Activated CD4-positive, alpha-beta memory T cell treated with anti-CD3 and anti-CD28 coated beads, Interleukin-2, amount 10 ng/mL, durations not matched to agents 7 days and 5 days (primary cell): ENCODE data around the gene MAPK14. TPM values are rescaled to one million over a fixed set of nuclear protein-coding genes. Genes with fewer than 3 reads are reported as not detected.
"Not testable (repeated sequence)": the region's sequence is repeated elsewhere in the genome, so short reads cannot be mapped to it uniquely, and the experiment has no call there.

Source experiments
- CTCF ChIA-PET: fragments of 350-600 bp; sonication (Branson Sonifier 250); formaldehyde crosslinking; loops from one replicate; lab custom pipeline; 2021; ENCODE audit warnings: antibody characterized with exemption, inconsistent platforms; lab: Charles Lee
- POLR2A ChIA-PET: fragments of 350-600 bp; sonication (Branson Sonifier 250); formaldehyde crosslinking; loops from one replicate; lab custom pipeline; 2021; ENCODE audit warnings: antibody characterized with exemption; lab: Charles Lee
- DNase-seq: peaks from one replicate; pipeline ENCODE4 v3.0.0-alpha.2; 2020
- H3K27ac Mint-ChIP-seq: one replicate; pipeline ENCODE4 v1.8.0; 2021; ENCODE audit warnings: mild to moderate bottlenecking, mixed read lengths
- H3K27me3 Mint-ChIP-seq: one replicate; pipeline ENCODE4 v1.8.0; 2021; ENCODE audit warnings: mixed read lengths
- H3K36me3 Mint-ChIP-seq: one replicate; pipeline ENCODE4 v1.8.0; 2021; ENCODE audit warnings: low read depth, mixed read lengths
- H3K4me1 Mint-ChIP-seq: one replicate; pipeline ENCODE4 v1.8.0; 2021; ENCODE audit warnings: mixed read lengths
- H3K4me3 Mint-ChIP-seq: one replicate; pipeline ENCODE4 v1.8.0; 2021; ENCODE audit warnings: mild to moderate bottlenecking, mixed read lengths
- H3K9me3 Mint-ChIP-seq: one replicate; pipeline ENCODE4 v1.8.0; 2021; ENCODE audit warnings: mixed read lengths
- total RNA-seq, 2 experiments: library from RNA; stranded (reverse); gene quantifications; one replicate each; pipeline ENCODE4 v1.2.3, GENCODE V29; 2021

The MAPK14 gene
- total RNA-seq, 2 experiments from 2014 or later, result 71.4 to 72.2 TPM

GRCh38 chr6:36025260-36025931, 2.2 kb upstream of the MAPK14 start:
- Mint-ChIP-seq H3K27me3 (peaks cover 24% of the 10 kb centered on the region), H3K4me1 (peaks cover 21% of the 10 kb centered on the region), H3K9me3 (no peaks in the 10 kb centered on the region), H3K36me3 (peaks cover 13% of the 10 kb centered on the region), H3K27ac (no peak overlapping the region), H3K4me3 (no peak overlapping the region)
- ChIA-PET POLR2A (interaction anchor here (1.5 kb wide), 1 partner anchor 74 kb away, joined by 3 read pairs; no protein-coding TSS in a partner anchor), CTCF (interaction anchor here (0.7 to 7.0 kb wide), 6 partner anchors 69 to 335 kb away, joined by 3 to 142 read pairs (median 4); no protein-coding TSS in a partner anchor)
- no peak for DNase-seq

- Mint-ChIP-seq H3K4me1 (peaks cover 25% of the 10 kb centered on the region), H3K27me3 (peaks cover 24% of the 10 kb centered on the region), H3K9me3 (no peaks in the 10 kb centered on the region), H3K36me3 (peaks cover 16% of the 10 kb centered on the region), H3K4me3 (no peak overlapping the region), H3K27ac (no peak overlapping the region)
- CTCF ChIA-PET, result interaction anchor here (0.7 to 7.0 kb wide), 6 partner anchors 68 to 335 kb away, joined by 3 to 142 read pairs (median 4); no protein-coding TSS in a partner anchor
- no peak for DNase-seq
- POLR2A ChIA-PET, result interaction anchor here (1.5 to 4.8 kb wide), 4 partner anchors 74 to 96 kb away, joined by 3 to 95 read pairs (median 24); no protein-coding TSS in a partner anchor
Observed at GRCh38 chr6:36025932-36026327, 1.7 kb upstream of the MAPK14 start.

GRCh38 chr6:36028088-36028876, 674 bp downstream of the MAPK14 start:
- no peaks in the 10 kb centered on the region for H3K9me3 Mint-ChIP-seq
- H3K4me3 Mint-ChIP-seq, result peak overlapping the region; percentile 83
- peaks cover 24% of the 10 kb centered on the region for H3K27me3 Mint-ChIP-seq
- H3K36me3 Mint-ChIP-seq, result peaks cover 26% of the 10 kb centered on the region
- ChIA-PET POLR2A (interaction anchor here (0.6 to 4.8 kb wide), 50 partner anchors 10 to 1371 kb away, joined by 3 to 95 read pairs (median 5); partner anchors contain the start of genes ANKS1A, BRPF3, MAPK13 and SRPK1), CTCF (interaction anchor here (0.7 to 7.0 kb wide), 31 partner anchors 10 to 1139 kb away, joined by 3 to 142 read pairs (median 4); partner anchors contain the start of gene ANKS1A)
- peak; percentile 48 for DNase-seq
- H3K27ac Mint-ChIP-seq, result peak overlapping the region; percentile 84
- H3K4me1 Mint-ChIP-seq, result peaks cover 42% of the 10 kb centered on the region

- peak; percentile 80 for DNase-seq
Observed at GRCh38 chr6:36028877-36029324, 1.3 kb downstream of the MAPK14 start.

GRCh38 chr6:36029464-36029863, 1.9 kb downstream of the MAPK14 start:
- no peak for DNase-seq
- Mint-ChIP-seq H3K27ac (peak overlapping the region; percentile 84), H3K4me1 (peaks cover 49% of the 10 kb centered on the region), H3K4me3 (peak overlapping the region; percentile 83), H3K36me3 (peaks cover 26% of the 10 kb centered on the region), H3K27me3 (peaks cover 17% of the 10 kb centered on the region), H3K9me3 (no peaks in the 10 kb centered on the region)
- ChIA-PET CTCF (interaction anchor here (1.0 to 7.0 kb wide), 17 partner anchors 9 to 586 kb away, joined by 3 to 142 read pairs (median 5); no protein-coding TSS in a partner anchor), POLR2A (interaction anchor here (0.8 to 4.8 kb wide), 25 partner anchors 9 to 569 kb away, joined by 3 to 95 read pairs (median 11); partner anchors contain the start of genes BRPF3, MAPK13 and SRPK1)

More at GRCh38 chr6:36028877-36029324, 1.3 kb downstream of the MAPK14 start:
- peak overlapping the region; percentile 84 for H3K27ac Mint-ChIP-seq
- H3K36me3 Mint-ChIP-seq, result peaks cover 26% of the 10 kb centered on the region
- H3K27me3 Mint-ChIP-seq, result peaks cover 20% of the 10 kb centered on the region
- no peaks in the 10 kb centered on the region for H3K9me3 Mint-ChIP-seq
- H3K4me1 Mint-ChIP-seq, result peaks cover 45% of the 10 kb centered on the region
- ChIA-PET POLR2A (interaction anchor here (0.6 to 4.8 kb wide), 43 partner anchors 9 to 1139 kb away, joined by 3 to 95 read pairs (median 6); partner anchors contain the start of genes ANKS1A, BRPF3, MAPK13 and SRPK1), CTCF (interaction anchor here (0.7 to 7.0 kb wide), 23 partner anchors 9 to 587 kb away, joined by 3 to 142 read pairs (median 4); no protein-coding TSS in a partner anchor)
- peak overlapping the region; percentile 83 for H3K4me3 Mint-ChIP-seq

GRCh38 chr6:36032261-36032660, 4.7 kb downstream of the MAPK14 start:
- Mint-ChIP-seq H3K4me1 (peaks cover 59% of the 10 kb centered on the region), H3K4me3 (no peak overlapping the region), H3K36me3 (peaks cover 39% of the 10 kb centered on the region), H3K27me3 (no peaks in the 10 kb centered on the region), H3K9me3 (no peaks in the 10 kb centered on the region), H3K27ac (no peak overlapping the region)
- POLR2A ChIA-PET, result interaction anchor here (0.6 to 1.2 kb wide), 2 partner anchors 99 to 356 kb away, joined by 3 read pairs; no protein-coding TSS in a partner anchor
- CTCF ChIA-PET, result interaction anchor here (2.6 kb wide), 1 partner anchor 63 kb away, joined by 11 read pairs; no protein-coding TSS in a partner anchor
- no peak for DNase-seq

- ChIA-PET CTCF (interaction anchor here (0.7 to 2.6 kb wide), 3 partner anchors 38 to 62 kb away, joined by 3 to 11 read pairs (median 3); no protein-coding TSS in a partner anchor), POLR2A (interaction anchor here (1.2 kb wide), 1 partner anchor 98 kb away, joined by 3 read pairs; no protein-coding TSS in a partner anchor)
- DNase-seq, H3K4me3 Mint-ChIP-seq, H3K27me3 Mint-ChIP-seq, H3K9me3 Mint-ChIP-seq, H3K27ac Mint-ChIP-seq: not testable (repeated sequence)
- peaks cover 40% of the 10 kb centered on the region for H3K36me3 Mint-ChIP-seq
- peaks cover 62% of the 10 kb centered on the region for H3K4me1 Mint-ChIP-seq
Observed at GRCh38 chr6:36033144-36033543, 5.5 kb downstream of the MAPK14 start.

- DNase-seq, result no peak
- Mint-ChIP-seq H3K4me1 (peaks cover 67% of the 10 kb centered on the region), H3K36me3 (peaks cover 43% of the 10 kb centered on the region), H3K27me3 (no peaks in the 10 kb centered on the region), H3K4me3 (no peak overlapping the region), H3K9me3 (no peaks in the 10 kb centered on the region), H3K27ac (no peak overlapping the region)
- ChIA-PET POLR2A (no interaction called here), CTCF (interaction anchor here (0.7 to 2.6 kb wide), 2 partner anchors 39 to 61 kb away, joined by 3 to 11 read pairs; no protein-coding TSS in a partner anchor)
Observed at GRCh38 chr6:36033935-36034334, 6.3 kb downstream of the MAPK14 start.

GRCh38 chr6:36034441-36034840, 6.8 kb downstream of the MAPK14 start:
- ChIA-PET POLR2A (no interaction called here), CTCF (interaction anchor here (2.6 kb wide), 1 partner anchor 61 kb away, joined by 11 read pairs; no protein-coding TSS in a partner anchor)

GRCh38 chr6:36035225-36035624, 7.6 kb downstream of the MAPK14 start:
- no peak for DNase-seq
- CTCF ChIA-PET, result no interaction called here
- Mint-ChIP-seq H3K4me3 (no peak overlapping the region), H3K27ac (no peak overlapping the region), H3K36me3 (peaks cover 35% of the 10 kb centered on the region), H3K27me3 (no peaks in the 10 kb centered on the region), H3K9me3 (no peaks in the 10 kb centered on the region), H3K4me1 (peaks cover 63% of the 10 kb centered on the region)
- POLR2A ChIA-PET, result no interaction called here

More at GRCh38 chr6:36034441-36034840, 6.8 kb downstream of the MAPK14 start:
- Mint-ChIP-seq H3K27me3 (no peaks in the 10 kb centered on the region), H3K9me3 (no peaks in the 10 kb centered on the region), H3K36me3 (peaks cover 40% of the 10 kb centered on the region), H3K4me1 (peaks cover 67% of the 10 kb centered on the region), H3K27ac (no peak overlapping the region), H3K4me3 (no peak overlapping the region)
- DNase-seq, result no peak

- ChIA-PET POLR2A (interaction anchor here (1.0 to 2.3 kb wide), 3 partner anchors 10 to 56 kb away, joined by 3 to 23 read pairs (median 6); partner anchors contain the start of gene MAPK14), CTCF (interaction anchor here (1.8 to 2.5 kb wide), 2 partner anchors 9 to 57 kb away, joined by 7 to 12 read pairs; partner anchors contain the start of gene MAPK14)
- Mint-ChIP-seq H3K27ac (no peak overlapping the region), H3K36me3 (peaks cover 32% of the 10 kb centered on the region), H3K9me3 (no peaks in the 10 kb centered on the region), H3K4me3 (no peak overlapping the region), H3K27me3 (no peaks in the 10 kb centered on the region), H3K4me1 (peaks cover 59% of the 10 kb centered on the region)
- DNase-seq, result no peak
Observed at GRCh38 chr6:36038120-36038876, 10.7 kb downstream of the MAPK14 start.
